Epithelial cell of proximal tubule (primary cell): ENCODE results near the gene AKAP10. TPM values are rescaled to one million over a fixed set of nuclear protein-coding genes. Genes with fewer than 3 reads are reported as not detected.

Source experiments
- DNase-seq: peaks from one replicate; pipeline ENCODE4 v3.0.0-alpha.2; 2011; ENCODE audit warnings: low read depth
- H3K4me3 ChIP-seq: 2 replicates; pipeline ENCODE4 v1.5.1; 2011; ENCODE audit warnings: low read depth, mild to moderate bottlenecking, low read length
- total RNA-seq: library from RNA; depleted of rRNA; stranded (reverse); fragments of >200 nt; gene quantifications from 2 replicates; pipeline ENCODE4 v1.2.3, GENCODE V29; 2015
- TF ChIP-seq, protein P1 (sequence below): conservative IDR thresholded peaks from 2 replicates; pipeline ENCODE4 v1.5.1; 2012; ENCODE audit warnings: low read depth, mild to moderate bottlenecking, low read length

The AKAP10 gene
- total RNA-seq, 1 donor from 2014 or later = 11.3 TPM

DNA sequence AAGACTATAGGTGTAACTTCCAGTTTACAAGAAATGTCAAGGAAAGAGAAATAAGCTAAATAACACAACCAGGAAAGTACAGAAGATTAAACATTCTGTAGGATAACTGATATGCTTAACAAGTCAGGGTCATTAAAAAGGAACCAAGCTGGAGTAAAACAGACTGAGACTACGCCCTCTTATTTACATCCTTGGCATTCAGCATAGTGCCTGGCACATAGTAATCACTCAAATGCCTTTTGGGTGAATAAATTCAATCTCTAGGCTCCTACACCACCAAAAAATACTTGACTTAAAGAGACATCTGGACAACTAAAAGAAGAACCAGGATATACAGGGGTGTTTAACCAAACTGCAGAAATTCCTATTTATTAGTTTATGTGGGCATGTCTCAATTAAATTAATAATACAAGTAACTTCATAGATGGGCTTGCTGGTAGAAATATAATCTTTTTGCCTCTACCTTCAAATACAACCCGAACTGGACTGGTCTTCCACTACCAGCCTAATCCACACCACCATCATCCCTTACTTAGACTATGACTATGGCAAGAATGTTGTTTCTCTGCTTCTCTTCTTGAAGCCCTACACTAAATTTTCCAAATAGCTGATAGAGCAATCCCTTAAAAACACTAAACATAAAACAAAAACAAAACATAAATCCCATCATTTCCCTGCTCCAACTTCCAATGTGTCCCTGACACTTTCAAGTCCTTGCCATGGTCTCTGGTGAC, 62.2 kb downstream of the AKAP10 start:
- no peak for DNase-seq
- TF ChIP-seq, protein P1, sequence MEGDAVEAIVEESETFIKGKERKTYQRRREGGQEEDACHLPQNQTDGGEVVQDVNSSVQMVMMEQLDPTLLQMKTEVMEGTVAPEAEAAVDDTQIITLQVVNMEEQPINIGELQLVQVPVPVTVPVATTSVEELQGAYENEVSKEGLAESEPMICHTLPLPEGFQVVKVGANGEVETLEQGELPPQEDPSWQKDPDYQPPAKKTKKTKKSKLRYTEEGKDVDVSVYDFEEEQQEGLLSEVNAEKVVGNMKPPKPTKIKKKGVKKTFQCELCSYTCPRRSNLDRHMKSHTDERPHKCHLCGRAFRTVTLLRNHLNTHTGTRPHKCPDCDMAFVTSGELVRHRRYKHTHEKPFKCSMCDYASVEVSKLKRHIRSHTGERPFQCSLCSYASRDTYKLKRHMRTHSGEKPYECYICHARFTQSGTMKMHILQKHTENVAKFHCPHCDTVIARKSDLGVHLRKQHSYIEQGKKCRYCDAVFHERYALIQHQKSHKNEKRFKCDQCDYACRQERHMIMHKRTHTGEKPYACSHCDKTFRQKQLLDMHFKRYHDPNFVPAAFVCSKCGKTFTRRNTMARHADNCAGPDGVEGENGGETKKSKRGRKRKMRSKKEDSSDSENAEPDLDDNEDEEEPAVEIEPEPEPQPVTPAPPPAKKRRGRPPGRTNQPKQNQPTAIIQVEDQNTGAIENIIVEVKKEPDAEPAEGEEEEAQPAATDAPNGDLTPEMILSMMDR = no peak
- H3K4me3 ChIP-seq = no peak overlapping the region

DNA sequence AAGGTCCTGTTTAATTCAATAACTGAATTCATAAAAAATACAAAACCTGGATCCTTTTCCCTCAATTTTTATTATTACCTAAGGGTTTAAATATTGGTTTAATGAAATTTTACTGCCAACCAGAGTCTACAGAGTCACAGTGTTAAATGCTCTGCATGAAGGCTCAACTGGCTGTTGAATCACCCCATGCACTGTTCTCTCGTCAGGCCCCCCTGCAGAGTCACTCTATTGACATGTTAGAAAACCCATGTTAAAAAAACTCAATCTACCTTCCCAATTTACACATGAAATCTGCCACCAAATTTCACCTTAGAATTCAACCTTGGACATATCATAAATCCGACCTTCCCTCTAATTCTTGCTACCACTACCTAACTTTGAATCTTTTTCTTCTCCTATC, 66.6 kb downstream of the AKAP10 start:
- TF ChIP-seq, protein P1 = no peak
- no peak overlapping the region for H3K4me3 ChIP-seq
- no peak for DNase-seq

DNA sequence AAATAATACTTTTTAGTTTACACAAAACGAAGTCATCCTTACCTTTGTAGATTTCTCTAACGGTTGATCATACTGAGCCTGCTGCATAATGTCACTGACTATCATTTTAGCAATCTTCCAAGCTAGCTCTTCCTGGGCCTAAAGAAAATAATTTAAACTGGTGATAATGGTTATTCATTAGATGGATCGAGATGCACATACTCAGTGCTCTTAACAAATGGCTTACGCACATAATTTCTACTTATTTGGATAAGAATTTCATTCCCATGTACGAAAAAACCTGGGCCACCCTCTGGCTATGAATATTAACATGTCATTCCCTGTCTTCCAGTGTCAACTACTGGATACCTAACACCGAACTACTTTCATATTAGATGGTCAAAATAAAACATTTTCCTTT, 68.5 kb downstream of the AKAP10 start:
- TF ChIP-seq, protein P1 = no peak
- no peak overlapping the region for H3K4me3 ChIP-seq
- no peak for DNase-seq

DNA sequence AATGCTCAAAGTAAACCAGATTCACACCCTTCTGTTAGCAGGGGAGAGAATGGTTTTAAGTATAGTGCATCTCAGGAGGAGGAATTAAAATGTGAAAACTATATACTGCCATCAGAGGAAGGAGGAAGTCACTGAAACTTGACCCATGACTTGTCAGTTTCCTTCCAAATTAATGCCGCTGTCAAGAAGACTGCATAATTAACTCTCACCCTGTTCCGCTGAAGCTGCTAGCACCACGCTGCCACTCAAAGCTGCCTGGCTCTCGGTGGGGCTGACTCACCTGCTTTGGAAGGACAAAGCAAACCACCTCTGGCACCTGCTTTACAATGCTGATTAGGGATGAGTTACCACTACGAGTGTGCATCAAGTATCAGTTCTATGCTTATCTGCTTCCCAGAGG, 72.1 kb downstream of the AKAP10 start:
- TF ChIP-seq, protein P1 = no peak
- H3K4me3 ChIP-seq = no peak overlapping the region
- DNase-seq = no peak

DNA sequence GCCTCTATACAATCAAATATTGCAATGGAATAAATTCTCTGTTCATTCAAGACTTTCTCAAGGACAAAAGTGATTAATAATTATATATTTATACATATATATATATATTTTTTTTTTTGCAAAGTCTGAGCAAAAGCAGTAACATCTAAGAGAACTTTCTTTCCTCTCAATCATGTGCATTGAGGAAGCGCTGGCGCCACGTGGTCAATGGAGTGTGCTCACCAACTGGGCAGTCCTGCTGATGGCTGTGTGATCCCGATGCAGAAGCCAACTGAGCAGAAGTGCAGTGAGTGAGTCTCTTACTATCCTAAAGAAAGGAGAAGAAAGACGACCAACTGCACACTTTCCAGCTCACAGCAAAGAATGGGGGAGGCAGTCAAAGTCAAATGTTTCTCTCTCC, 72.7 kb downstream of the AKAP10 start:
- DNase-seq = no peak
- TF ChIP-seq, protein P1 = no peak
- no peak overlapping the region for H3K4me3 ChIP-seq

DNA sequence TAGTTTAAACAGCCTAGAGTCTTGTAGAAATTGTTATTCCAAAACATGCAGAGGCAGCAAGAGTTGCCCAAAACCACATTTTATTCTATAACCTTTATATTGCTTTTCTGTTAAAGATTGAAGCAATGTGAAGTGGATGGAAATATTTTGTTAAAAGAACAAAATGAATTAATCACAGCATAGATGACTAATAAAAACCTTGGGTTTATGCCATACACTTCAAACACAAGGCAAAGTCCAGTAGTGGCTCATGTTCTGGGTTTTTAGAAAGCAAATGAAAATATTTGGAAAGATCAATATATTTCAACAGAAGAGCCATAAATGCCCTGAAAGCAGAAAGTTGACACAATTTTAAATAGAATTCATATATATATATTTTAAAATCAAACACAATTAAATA, 73.2 kb downstream of the AKAP10 start:
- H3K4me3 ChIP-seq = no peak overlapping the region

DNA sequence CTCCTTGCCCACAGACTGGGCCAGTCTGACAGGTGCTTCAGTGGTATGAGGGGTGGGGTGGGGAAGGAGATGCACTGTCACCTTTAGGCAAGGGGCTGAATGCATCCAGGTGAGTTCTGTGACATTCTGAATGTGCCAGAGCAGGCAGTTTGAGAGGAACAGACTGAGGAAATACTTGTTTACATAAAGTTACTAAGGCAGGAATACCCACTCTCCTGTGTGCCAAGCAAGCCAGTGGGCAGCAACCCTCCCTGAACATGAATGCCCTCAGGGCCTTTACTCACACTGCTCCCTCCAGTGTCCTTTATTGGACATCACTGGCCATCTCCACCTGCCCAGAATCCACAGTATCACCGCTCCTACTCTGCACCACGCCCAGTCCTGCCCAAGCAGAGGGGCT, 76.8 kb downstream of the AKAP10 start:
- no peak for DNase-seq
- H3K4me3 ChIP-seq = no peak overlapping the region
- TF ChIP-seq, protein P1 = no peak

More for the DNA sequence above, 73.2 kb downstream of the AKAP10 start:
- TF ChIP-seq, protein P1 = no peak
- no peak for DNase-seq
